NCI-H2196 treated with DMSO at 0.1 percent for 48 hours (cell line): ENCODE measurements around the gene AGBL1.

ENCODE experiments used
- DNase-seq: peaks from one replicate; lab custom pipeline; 2025; ENCODE audit not compliant: unreplicated experiment; lab: John Stamatoyannopoulos, UW

The AGBL1 gene

GRCh38 chr15:86235667-86236066 is 156.0 kb downstream of the AGBL1 start:
- no peak for DNase-seq

GRCh38 chr15:86236356-86237110 is 156.9 kb downstream of the AGBL1 start:
- DNase-seq = no peak

- no peak for DNase-seq
Observed at GRCh38 chr15:86237111-86237500, 157.4 kb downstream of the AGBL1 start.

- DNase-seq = no peak
Observed at GRCh38 chr15:86247249-86247955, 167.7 kb downstream of the AGBL1 start.

GRCh38 chr15:86255247-86255646 is 175.6 kb downstream of the AGBL1 start:
- no peak for DNase-seq

- no peak for DNase-seq
Observed at GRCh38 chr15:86256628-86257027, 177.0 kb downstream of the AGBL1 start.

GRCh38 chr15:86259589-86259988 is 179.9 kb downstream of the AGBL1 start:
- DNase-seq = no peak

- no peak for DNase-seq
Observed at GRCh38 chr15:86263230-86263629, 183.6 kb downstream of the AGBL1 start.

GRCh38 chr15:86266896-86267484 is 187.3 kb downstream of the AGBL1 start:
- DNase-seq = no peak

- no peak for DNase-seq
Observed at GRCh38 chr15:86267892-86268291, 188.2 kb downstream of the AGBL1 start.

GRCh38 chr15:86268558-86268957 is 188.9 kb downstream of the AGBL1 start:
- no peak for DNase-seq

GRCh38 chr15:86273309-86273708 is 193.6 kb downstream of the AGBL1 start:
- DNase-seq = no peak

GRCh38 chr15:86275361-86275760 is 195.7 kb downstream of the AGBL1 start:
- DNase-seq = no peak

GRCh38 chr15:86278586-86278985 is 198.9 kb downstream of the AGBL1 start:
- DNase-seq = no peak

- DNase-seq = no peak
Observed at GRCh38 chr15:86284635-86285034, 205.0 kb downstream of the AGBL1 start.

- no peak for DNase-seq
Observed at GRCh38 chr15:86295511-86295910, 215.8 kb downstream of the AGBL1 start.

GRCh38 chr15:86296769-86297168 is 217.1 kb downstream of the AGBL1 start:
- DNase-seq = no peak

- DNase-seq = no peak
Observed at GRCh38 chr15:86300390-86301125, 220.9 kb downstream of the AGBL1 start.

- no peak for DNase-seq
Observed at GRCh38 chr15:86311568-86312280, 232.1 kb downstream of the AGBL1 start.

GRCh38 chr15:86312486-86312885 is 232.8 kb downstream of the AGBL1 start:
- no peak for DNase-seq

GRCh38 chr15:86316216-86316615 is 236.5 kb downstream of the AGBL1 start:
- DNase-seq = no peak
